ENCODE measurements around the gene BST2.
"Not testable (repeated sequence)": the region's sequence is repeated elsewhere in the genome, so short reads cannot be mapped to it uniquely, and the experiment has no call there.

DNA sequence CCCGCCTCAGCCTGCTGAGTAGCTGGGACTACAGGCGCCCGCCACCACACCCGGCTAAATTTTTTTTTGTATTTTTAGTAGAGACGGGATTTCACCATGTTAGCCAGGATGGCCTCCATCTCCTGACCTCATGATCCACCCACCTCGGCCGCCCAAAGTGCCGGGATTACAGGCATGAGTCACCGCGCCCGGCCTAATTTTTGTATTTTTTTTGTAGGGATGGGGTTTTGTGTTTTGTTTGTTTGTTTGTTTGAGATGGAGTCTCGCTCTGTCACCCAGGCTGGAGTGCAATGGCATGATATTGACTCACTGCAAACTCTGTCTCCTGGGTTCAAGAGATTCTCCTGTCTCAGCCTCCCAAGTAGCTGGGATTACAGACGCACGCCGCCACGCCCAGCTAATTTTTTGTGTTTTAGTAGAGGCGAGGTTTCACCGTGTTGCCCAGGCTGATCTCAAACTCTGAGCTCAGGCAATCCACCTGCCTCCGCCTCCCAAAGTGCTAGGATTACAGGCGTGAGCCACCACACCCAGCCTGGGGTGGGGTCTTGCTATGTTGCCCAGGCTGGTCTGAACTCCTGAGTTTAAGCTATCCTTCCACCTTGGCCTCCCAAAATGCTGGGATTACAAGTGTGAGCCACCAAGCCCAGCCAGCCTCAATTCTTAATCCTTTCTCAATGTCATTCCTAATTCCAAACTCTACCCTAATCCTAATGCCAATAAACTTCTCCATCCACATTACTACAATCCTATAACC lies 41.4 kb downstream of the BST2 start:
- TF ChIP-seq POLR2AphosphoS5, GABPA (IDR thresholded peaks at IDR 0.05; ENCODE audit: low read depth): not testable (repeated sequence)
- TF ChIP-seq, protein P1, sequence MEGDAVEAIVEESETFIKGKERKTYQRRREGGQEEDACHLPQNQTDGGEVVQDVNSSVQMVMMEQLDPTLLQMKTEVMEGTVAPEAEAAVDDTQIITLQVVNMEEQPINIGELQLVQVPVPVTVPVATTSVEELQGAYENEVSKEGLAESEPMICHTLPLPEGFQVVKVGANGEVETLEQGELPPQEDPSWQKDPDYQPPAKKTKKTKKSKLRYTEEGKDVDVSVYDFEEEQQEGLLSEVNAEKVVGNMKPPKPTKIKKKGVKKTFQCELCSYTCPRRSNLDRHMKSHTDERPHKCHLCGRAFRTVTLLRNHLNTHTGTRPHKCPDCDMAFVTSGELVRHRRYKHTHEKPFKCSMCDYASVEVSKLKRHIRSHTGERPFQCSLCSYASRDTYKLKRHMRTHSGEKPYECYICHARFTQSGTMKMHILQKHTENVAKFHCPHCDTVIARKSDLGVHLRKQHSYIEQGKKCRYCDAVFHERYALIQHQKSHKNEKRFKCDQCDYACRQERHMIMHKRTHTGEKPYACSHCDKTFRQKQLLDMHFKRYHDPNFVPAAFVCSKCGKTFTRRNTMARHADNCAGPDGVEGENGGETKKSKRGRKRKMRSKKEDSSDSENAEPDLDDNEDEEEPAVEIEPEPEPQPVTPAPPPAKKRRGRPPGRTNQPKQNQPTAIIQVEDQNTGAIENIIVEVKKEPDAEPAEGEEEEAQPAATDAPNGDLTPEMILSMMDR (IDR thresholded peaks at IDR 0.05; ENCODE audit: insufficient read depth, low read length): not testable (repeated sequence)

Data from HL-60 (cell line).